Measurements from ENCODE around the gene PLEKHD1.
A peak's percentile ranks its signal among the peaks of the same experiment; 100 is the strongest.
"Not testable (repeated sequence)": the region's sequence is repeated elsewhere in the genome, so short reads cannot be mapped to it uniquely, and the experiment has no call there.

PLEKHD1 gene

DNA sequence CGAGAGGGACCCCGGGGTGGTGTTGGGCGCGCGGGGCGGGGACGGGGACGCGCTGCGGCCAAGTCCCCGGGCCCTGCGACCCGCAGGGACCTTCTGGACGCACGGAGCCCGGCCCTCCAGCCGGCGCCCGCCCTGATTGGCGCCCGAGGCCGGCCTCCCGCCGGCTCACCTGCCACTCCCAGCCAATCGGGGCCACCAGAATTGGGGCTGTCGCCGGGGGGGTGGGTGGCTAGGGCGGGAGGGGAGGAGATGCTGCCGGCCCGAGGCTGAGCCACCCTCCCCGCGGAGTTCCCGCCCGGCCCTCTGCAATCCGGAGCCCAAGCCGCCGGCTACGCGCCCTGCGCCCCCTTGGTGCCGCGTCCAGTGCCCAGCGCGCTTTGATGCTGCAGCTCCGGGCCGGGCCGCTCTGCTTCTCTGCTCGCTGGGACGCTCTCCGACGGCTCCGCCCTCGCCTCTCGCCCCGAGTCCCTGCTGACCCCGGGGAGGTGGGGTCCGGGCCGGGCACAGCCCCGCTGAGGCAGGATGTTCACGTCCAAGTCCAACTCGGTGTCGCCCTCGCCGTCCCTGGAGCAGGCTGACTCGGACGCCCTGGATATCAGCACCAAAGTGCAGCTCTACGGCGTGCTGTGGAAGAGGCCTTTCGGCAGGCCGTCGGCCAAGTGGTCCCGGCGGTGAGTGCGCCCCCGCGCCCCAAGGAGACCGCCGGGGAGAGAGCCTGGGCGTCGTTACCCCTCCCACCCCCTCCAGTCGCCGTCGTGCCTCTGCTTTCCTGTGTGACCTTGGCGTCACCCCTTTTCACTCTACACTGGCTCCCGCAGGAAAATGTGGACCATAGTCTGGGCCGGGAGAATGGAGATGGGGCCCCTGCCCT is at the start of gene PLEKHD1:
PLEKHD1 (plus strand) TSS at position 285 of the 871 bp plus-strand sequence; CDS start at position 523, 238 bp downstream.
- no peak for DNase-seq

DNA sequence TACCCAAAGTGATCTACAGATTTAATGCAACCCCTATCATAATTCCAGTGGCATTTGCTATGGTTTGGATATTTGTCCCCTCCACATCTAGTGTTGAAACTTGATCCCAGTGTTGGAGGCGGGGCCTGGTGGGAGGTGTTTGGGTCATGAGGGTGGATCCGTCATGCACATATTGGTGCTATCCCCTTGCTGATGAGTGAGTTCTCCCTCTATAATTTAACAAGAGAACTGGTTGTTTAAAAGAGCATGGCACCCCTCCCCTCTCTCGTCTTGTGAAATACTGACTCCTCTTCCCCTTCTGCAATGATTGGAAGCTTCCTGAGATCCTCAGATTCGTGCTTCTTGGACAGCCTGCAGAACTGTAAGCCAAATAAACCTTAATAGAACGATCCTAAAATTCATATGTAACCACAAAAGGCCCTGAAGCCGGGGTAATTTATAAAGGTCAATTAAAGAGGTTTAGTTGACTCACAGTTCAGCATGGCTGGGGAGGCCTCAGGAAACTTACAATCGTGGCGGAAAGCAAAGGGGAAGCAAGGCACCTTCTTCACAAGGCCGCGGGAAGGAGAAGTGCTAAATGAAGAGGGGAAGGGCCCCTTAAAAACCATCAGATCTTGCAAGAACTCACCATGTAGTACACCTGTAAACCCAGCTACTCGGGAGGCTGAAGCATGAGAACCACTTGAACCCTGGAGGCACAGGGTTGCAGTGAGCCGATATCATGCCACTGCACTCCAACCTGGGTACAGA is 44.8 kb upstream of the PLEKHD1 start:
- DNase-seq: no peak

DNA sequence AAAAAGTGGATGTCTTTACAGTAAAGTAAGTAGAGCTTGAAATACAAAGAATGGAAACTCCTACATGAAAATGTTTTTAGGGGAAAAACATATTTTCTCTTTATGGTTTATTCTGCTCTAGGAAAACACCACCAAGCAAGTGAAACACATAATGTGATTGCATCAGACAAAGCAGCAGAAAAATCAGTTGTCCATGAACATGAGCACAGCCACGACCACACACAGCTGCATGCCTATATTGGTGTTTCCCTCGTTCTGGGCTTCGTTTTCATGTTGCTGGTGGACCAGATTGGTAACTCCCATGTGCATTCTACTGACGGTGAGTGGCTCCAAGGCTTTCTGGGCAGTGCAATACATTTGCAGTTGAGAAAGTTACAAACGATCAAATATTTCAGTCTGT is 42.6 kb upstream of the PLEKHD1 start:
- no peak for DNase-seq

GRCh38 chr14:69443296-69443805 is 41.2 kb upstream of the PLEKHD1 start:
- DNase-seq: no peak

GRCh38 chr14:69449216-69449615 is 35.3 kb upstream of the PLEKHD1 start:
- no peak for DNase-seq

- DNase-seq: no peak
Observed at GRCh38 chr14:69451941-69452340, 32.6 kb upstream of the PLEKHD1 start.

DNA sequence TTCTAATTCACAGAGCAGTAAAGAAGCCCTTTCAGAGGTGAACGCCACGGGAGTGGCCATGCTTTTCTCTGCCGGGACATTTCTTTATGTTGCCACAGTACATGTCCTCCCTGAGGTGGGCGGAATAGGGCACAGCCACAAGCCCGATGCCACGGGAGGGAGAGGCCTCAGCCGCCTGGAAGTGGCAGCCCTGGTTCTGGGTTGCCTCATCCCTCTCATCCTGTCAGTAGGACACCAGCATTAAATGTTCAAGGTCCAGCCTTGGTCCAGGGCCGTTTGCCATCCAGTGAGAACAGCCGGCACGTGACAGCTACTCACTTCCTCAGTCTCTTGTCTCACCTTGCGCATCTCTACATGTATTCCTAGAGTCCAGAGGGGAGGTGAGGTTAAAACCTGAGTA is 26.2 kb upstream of the PLEKHD1 start:
- DNase-seq: no peak

- DNase-seq: no peak
Observed at GRCh38 chr14:69459122-69459521, 25.4 kb upstream of the PLEKHD1 start.

GRCh38 chr14:69460093-69460701 is 24.3 kb upstream of the PLEKHD1 start:
- peak; percentile 69 for DNase-seq

DNA sequence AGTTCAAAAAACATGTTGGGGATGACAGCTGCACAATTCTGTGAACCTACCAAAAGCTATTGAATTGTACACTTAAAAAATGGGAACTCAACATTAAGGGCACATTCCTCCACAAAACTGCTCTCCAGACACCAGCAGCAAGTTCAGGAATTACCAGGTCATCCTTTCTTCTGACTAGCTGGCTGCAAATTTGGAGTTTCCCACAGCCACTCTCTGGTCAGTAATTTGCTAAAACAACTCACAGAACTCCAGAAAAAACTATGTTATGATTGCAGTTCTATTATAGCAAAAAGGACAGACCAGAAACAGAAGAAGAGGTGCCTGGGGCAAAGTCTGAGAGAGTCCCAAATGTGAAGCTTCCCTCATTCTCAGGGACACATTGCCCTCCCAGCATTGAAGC is 20.1 kb upstream of the PLEKHD1 start:
- DNase-seq: no peak

DNA sequence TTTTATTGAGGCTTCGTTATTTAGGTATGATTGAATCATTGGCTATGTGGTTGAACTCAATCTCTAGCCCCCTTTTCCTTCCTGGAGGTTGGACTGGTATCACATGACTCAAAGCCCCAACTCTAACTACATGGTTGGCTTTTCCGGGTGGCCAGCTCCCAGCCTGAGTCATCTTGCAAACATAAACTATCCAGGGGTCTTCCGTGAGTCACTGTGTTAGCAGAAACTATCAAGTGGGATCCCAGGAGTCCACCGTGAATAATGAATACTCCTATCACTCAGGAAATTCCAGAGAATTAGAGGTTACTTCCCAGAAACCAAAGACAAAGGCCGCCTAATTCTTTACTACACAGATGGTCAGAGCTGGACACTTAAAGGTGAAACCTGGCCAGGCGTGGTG is 19.7 kb upstream of the PLEKHD1 start:
- peak; percentile 96 for DNase-seq

DNA sequence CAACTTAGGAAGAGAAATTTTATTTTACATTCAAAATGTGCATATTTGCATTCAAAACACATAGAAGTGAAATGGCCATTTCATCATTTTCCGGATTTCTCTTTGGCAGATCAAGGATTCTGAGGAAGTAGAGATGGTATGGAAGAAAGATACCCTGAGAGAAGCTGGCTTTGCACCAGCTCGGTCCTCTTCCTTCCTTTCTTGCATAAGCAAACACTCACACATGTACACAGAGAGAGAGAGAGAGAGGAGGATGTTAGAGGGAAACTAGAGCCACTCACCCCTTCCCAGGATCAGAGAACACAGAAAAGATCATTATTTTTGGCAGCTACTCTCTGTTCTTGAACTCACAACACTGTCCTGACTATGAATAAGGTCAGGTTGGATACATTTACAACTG is 15.6 kb upstream of the PLEKHD1 start:
- no peak for DNase-seq

DNA sequence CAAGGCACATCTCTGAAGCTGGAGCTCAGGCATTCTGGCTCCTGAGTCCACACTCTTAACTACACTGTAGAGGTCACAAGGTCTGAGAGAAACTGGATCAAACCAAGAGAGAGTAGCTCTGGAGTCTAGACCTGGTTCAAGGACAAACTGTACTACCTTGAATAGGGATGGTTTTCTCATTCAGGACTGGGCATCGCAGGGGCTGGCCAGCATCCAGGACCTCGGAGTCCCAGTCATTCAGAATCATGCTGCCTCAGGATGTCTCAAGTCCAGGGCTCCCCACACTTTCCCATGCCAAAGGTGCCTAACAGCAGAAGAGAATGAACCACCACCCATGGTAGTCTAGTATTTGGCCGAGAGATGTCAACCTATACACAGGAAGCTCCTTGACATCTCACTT is 13.1 kb upstream of the PLEKHD1 start:
- DNase-seq: no peak

DNA sequence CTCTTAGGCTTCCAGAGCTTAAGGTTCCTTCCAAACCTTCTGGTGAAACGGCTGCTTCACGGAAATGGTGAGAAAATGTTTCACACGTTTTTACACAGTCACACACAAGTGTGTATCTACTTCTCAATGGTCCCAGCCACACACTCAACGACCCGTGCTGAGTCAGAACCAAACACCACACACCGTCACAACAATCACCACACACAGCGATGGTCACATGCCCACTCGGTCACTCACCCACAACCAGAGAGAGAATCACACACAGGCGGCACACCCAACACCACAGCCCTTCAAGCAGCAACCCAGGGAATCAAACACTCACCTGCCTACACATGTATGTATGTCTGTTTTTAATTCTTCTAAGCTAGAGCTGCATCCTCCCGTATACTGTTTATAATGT is 12.6 kb upstream of the PLEKHD1 start:
- no peak for DNase-seq

GRCh38 chr14:69473260-69473659 is 11.3 kb upstream of the PLEKHD1 start:
- no peak for DNase-seq

- no peak for DNase-seq
Observed at GRCh38 chr14:69473946-69474345, 10.6 kb upstream of the PLEKHD1 start.

DNA sequence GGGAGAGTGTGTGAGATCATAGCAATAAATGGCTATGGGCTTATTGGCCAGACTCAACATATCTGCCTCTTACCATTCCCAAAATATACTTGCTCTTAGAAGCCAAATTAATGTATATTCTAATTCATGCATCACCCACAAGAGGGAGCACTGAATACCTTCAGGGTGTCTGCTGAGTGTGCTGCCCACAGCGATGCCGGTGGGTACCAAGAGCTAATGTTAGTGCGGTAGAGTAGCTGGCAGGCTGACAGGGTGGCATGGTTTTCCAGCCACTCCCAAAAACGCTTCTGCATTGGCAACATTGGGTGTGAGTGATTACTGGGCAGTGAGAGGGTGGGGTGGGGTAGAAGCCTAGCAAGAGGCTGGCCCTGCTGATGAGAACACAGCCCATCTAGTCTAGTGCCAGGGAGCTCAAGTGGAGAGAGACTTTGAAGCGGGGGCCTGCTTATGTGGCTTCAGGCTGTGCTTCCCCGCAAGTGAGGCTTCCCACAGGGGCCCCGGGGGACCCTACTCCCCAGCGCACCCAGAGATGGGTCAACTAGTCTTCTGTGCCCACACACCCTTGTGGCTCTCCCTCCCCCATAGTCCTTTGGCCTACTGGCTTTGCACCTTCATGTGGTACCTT is 9.2 kb upstream of the PLEKHD1 start:
- no peak for DNase-seq

DNA sequence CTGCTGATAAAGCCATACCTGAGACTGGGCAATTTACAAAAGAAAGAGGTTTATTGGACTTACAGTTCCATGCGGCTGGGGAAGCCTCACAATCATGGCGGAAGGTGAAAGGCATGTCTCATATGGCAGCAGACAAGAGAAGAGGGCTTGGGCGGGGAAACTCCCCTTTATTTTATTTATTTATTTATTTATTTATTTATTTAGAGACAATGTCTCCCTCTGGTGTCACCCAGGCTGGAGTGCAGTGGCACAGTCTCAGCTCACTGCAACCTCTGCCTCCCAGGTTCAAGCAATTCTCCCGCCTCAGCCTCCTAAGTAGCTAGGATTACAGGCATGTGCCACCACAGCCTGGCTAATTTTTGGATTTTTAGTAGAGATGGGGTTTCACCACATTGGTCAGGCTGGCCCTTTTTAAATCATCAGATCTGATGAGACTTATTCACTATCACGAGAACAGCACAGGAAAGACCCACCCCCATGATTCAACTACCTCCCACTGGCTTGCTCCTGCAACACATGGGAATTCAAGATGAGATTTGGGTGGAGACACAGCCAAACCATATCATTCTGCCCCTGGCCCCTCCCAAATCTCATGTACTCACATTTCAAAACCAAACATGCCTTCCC is 7.6 kb upstream of the PLEKHD1 start:
- DNase-seq: not testable (repeated sequence)

DNA sequence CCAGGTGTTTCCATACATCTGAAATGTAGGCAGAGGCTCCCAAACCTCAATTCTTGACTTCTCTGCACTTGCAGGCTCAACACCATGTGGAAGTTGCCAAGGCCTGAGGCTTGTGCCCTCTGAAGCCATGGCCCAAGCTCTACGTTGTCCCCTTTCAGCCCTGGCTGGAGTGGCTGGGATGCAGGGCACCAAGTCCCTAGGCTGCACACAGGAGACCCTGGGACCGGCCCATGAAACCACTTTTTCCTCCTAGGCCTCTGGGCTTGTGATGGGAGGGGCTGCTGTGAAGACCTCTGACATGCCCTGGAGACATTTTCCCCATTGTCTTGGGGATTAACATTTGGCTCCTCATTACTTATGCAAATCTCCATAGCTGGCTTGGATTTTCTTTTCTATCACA is 6.5 kb upstream of the PLEKHD1 start:
- DNase-seq: not testable (repeated sequence)

DNA sequence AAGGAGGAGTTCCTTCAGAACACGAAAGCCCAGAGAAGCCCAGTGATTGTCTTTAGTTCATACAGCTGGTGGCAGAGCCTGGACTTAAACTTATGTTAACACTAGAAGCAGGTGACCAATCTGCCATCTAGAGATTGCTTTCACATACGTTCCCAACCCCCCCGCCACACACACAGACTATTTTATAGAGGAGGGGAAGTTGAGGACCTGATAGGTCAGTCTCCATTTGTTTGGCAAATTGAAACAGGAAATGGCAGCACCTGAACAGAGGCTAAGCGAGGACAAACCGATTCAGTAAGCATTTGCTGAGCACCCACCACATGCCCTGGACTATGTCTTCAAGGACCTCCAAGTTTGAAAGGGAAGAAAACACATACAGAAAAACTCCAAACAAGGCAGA is 4.8 kb upstream of the PLEKHD1 start:
- DNase-seq: no peak

GRCh38 chr14:69480136-69480535 is 4.4 kb upstream of the PLEKHD1 start:
- DNase-seq: no peak

DNA sequence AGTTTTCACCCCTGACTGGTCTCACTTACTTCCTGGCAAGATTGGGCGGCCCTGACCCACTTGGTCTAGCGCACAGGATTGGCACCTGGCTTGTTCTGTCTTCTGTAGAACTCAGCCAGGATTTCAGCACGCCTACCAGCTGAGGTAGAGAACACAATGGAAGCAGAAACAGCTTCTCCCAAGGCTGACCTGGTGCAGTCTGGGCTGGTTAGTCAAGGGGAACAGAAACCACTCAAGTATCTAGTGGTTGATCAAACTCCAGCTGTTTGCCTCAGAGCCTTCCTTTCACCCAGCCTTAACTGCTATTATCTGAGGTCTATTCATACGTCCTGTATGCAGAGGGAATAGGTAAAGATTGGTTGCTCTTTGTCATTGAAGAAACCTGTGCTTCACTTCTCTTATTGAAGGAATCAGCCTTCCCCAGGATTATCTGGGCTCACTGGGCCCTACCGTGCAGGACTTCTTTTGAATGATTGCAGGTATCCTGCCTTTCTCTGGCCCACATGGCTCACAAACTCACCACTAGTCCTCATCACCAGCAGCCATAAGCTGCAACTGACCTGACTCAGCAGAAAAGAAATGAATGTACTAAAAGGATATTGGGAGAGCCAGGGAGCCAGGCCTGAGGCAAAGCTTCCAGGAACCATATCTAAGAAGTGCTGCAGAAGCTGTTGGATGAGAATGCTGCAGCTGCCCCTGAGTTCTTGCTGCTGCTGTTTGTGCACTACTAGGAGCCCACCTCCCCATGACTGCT is 2.5 kb upstream of the PLEKHD1 start:
- no peak for DNase-seq
